HG02884 (cell line): Measurements from ENCODE around the gene KRTAP5-10.
"Not testable (repeated sequence)": the region's sequence is repeated elsewhere in the genome, so short reads cannot be mapped to it uniquely, and the experiment has no call there.

Source experiments
- ATAC-seq: cut with Tn5 transposase; IDR thresholded peaks from one replicate; pipeline ENCODE4 v1.9.1; 2021; ENCODE audit warnings: mild to moderate bottlenecking, moderate library complexity; ENCODE audit not compliant: unreplicated experiment

The KRTAP5-10 gene

GRCh38 chr11:71565263-71565662, at the start of gene KRTAP5-10:
KRTAP5-10 (plus strand) TSS chr11:71565563; CDS start chr11:71565588, 25 bp downstream.
- ATAC-seq: no peak

- ATAC-seq: no peak
These were observed 46.6 kb upstream of the KRTAP5-10 start for GRCh38 chr11:71518506-71519471.

GRCh38 chr11:71519546-71519945, 45.8 kb upstream of the KRTAP5-10 start:
- no peak for ATAC-seq

GRCh38 chr11:71525188-71525937, 40.0 kb upstream of the KRTAP5-10 start:
- no peak for ATAC-seq

- no peak for ATAC-seq
These were observed 39.3 kb upstream of the KRTAP5-10 start for GRCh38 chr11:71525938-71526495.

GRCh38 chr11:71526796-71527575, 38.4 kb upstream of the KRTAP5-10 start, which contains the start of gene KRTAP5-7:
KRTAP5-7 (plus strand) TSS chr11:71527267; CDS start chr11:71527301, 34 bp downstream.
- not testable (repeated sequence) for ATAC-seq

GRCh38 chr11:71527576-71528210, 37.7 kb upstream of the KRTAP5-10 start:
- no peak for ATAC-seq

GRCh38 chr11:71530602-71531001, 34.8 kb upstream of the KRTAP5-10 start:
- ATAC-seq: no peak

- ATAC-seq: no peak
These were observed 33.2 kb upstream of the KRTAP5-10 start for GRCh38 chr11:71532036-71532610.

GRCh38 chr11:71534711-71535608, 30.4 kb upstream of the KRTAP5-10 start:
- ATAC-seq: not testable (repeated sequence)

GRCh38 chr11:71535825-71536224, 29.5 kb upstream of the KRTAP5-10 start:
- no peak for ATAC-seq

- ATAC-seq: no peak
These were observed 27.8 kb upstream of the KRTAP5-10 start for GRCh38 chr11:71537537-71537936.

- ATAC-seq: not testable (repeated sequence)
These were observed 27.2 kb upstream of the KRTAP5-10 start, which contains the start of gene KRTAP5-8 for GRCh38 chr11:71537977-71538665. KRTAP5-8 (plus strand) TSS chr11:71538025; CDS start chr11:71538056, 31 bp downstream.

GRCh38 chr11:71538666-71538990, 26.7 kb upstream of the KRTAP5-10 start:
- no peak for ATAC-seq

GRCh38 chr11:71539017-71539416, 26.3 kb upstream of the KRTAP5-10 start:
- no peak for ATAC-seq

GRCh38 chr11:71539971-71540370, 25.4 kb upstream of the KRTAP5-10 start:
- not testable (repeated sequence) for ATAC-seq

- ATAC-seq: not testable (repeated sequence)
These were observed 24.6 kb upstream of the KRTAP5-10 start for GRCh38 chr11:71540521-71541304.
